EH (cell line): Measurements from ENCODE around the gene TAS2R13.

Experiments
- DNase-seq: peaks from one replicate; pipeline ENCODE4 v3.0.0-alpha.2; 2015; ENCODE audit warnings: low read depth

Gene TAS2R13

DNA sequence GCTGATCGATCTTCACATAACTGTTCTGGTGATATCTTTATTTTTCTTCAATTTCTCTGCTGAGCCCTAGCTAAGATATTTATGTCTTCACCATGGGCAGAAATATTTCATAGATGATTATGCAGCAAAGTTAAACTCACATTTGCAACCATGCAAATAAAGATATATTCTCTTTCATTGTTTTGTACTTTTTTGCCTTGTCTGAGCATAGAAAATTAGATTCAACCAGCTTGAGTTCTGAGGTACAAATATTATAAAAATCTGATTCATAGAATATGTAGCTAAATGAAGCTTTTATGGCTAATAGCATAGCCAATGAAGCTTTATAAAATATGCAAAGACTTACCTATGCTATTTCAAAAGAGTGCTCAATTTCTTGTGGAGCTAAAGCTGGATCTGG lies at the start of gene TAS2R13:
Gene TAS2R13, minus strand, starts transcription at position 101 of the 400 bp plus-strand sequence. CDS start 264 bp downstream, outside the sequence.
- no peak for DNase-seq

DNA sequence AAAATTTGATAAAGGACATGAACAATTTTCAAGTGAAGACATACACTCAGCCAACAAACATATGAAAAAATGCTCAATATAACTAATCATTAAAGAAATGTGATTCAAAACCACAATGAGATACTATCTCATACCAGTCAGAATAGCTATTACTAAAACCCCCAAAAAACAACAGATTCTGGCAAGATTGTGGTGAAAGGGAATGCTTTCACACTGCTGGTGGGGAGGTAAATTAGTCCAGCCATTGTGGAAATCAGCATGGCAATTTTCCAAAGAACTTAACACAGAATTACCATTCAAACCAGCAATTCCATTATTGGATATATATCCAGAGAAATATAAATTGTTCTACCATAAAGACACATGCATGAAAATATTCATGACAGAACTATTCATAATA lies 48.4 kb upstream of the TAS2R13 start:
- DNase-seq, result peak; percentile 58

GRCh38 chr12:10956085-10956484 lies 46.7 kb upstream of the TAS2R13 start:
- DNase-seq, result no peak

- no peak for DNase-seq
Observed at GRCh38 chr12:10952645-10953044, 43.3 kb upstream of the TAS2R13 start.

DNA sequence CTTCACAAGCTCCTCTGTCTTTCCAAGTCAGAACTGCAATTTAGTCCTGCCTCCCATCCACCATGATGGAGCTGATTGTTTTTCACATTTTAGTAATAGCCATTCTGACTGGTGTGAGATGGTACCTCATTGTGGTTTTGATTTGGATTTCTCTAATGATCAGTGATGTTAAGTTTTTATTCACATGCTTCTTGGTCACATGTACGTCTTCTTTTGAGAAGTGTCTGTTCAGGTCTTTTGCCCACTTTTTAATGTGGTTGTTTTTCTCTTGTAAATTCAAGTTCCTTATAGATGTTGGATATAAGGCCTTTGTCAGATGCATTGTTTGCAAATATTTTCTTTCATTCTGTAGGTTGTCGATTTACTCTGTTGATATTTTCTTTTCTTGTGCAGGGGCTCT lies 33.8 kb upstream of the TAS2R13 start:
- no peak for DNase-seq

DNA sequence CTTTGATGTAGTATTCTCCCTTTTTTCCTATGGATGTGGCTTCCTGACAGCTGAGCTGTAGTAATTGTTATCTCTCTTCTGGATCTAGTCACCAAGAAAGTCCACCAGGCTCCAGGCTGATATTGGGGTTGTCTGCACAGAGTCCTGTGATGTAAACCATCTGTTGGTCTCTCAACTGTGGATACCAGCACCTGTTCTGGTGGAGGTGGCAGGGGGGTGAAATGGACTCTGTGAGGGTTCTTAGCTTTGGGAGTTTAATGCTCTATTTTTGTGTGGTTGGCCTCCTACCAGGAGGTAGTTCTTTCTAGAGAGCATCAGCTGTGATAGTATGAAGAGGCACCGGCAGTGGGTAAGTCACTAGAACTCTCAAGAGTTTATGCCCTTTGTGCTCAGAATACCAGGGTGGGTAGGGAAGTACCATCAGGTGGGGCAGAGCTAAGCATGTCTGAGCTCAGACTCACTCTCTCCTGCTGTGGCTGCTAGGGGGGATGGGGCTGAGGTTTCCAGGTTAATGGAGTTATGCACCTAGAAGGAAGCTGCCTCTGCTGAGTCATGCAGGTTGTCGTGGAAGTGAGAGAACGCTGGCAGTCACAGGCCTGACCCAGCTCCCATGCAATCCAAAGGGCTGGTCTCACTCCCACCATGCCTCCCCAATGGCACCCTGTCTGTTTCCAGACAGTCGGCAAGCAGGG lies 32.7 kb upstream of the TAS2R13 start:
- DNase-seq, result no peak

GRCh38 chr12:10941369-10941768 lies 32.0 kb upstream of the TAS2R13 start:
- DNase-seq, result no peak

DNA sequence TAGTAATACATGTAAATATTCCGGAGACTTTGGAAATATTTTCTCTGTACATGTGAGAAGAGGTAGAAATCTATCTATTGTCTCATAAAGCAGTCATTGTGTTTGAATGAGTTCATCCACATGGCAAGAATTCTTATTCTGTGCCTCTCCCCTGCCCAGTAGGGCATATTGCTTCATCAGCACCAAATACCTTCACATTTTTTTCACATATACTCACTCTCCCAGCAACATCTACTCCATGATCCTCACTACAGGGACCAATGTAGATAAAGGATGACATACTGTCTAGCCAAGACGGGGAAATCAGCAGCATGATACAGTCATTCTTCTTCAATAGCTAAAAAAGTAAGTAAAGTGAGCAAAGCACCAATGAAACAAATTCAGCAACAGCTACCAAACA lies 31.0 kb upstream of the TAS2R13 start:
- peak; percentile 80 for DNase-seq

GRCh38 chr12:10939163-10939562 lies 29.8 kb upstream of the TAS2R13 start, which contains the start of gene TAS2R14:
TSS of gene TAS2R14 (minus strand) at chr12:10939263. CDS start at chr12:10939207, 56 bp downstream.
- no peak for DNase-seq

DNA sequence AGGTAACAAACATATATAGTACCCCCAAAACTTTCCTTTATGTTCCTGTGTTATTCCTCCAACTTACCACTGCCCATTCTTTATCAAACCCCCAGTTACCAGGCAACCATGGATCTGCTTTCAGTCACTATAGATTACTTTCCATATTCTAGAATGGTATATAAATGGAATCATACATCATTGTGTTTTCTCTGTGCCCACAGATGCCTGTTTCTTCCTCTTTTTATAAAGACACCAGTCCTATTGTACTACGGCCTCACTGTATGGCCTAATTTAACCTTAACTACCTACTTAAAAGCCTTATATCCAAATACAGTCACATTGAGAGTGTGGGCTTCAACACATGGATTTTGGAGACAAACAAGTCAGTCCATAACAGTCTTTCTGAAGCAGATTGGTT lies 27.1 kb upstream of the TAS2R13 start:
- no peak for DNase-seq

- no peak for DNase-seq
Observed at GRCh38 chr12:10928746-10929286, 19.5 kb upstream of the TAS2R13 start, which contains the start of gene PRH2. TSS of gene PRH2 (plus strand) at chr12:10929236. CDS start at chr12:10929274, 38 bp downstream.

GRCh38 chr12:10926269-10926668 lies 16.9 kb upstream of the TAS2R13 start:
- no peak for DNase-seq

- no peak for DNase-seq
Observed at GRCh38 chr12:10919809-10920208, 10.4 kb upstream of the TAS2R13 start.

GRCh38 chr12:10910380-10910779 lies 1.0 kb upstream of the TAS2R13 start:
- no peak for DNase-seq

GRCh38 chr12:10904686-10905085 lies 4.7 kb downstream of the TAS2R13 start:
- DNase-seq, result no peak

- no peak for DNase-seq
Observed at GRCh38 chr12:10901427-10901826, 7.9 kb downstream of the TAS2R13 start.

DNA sequence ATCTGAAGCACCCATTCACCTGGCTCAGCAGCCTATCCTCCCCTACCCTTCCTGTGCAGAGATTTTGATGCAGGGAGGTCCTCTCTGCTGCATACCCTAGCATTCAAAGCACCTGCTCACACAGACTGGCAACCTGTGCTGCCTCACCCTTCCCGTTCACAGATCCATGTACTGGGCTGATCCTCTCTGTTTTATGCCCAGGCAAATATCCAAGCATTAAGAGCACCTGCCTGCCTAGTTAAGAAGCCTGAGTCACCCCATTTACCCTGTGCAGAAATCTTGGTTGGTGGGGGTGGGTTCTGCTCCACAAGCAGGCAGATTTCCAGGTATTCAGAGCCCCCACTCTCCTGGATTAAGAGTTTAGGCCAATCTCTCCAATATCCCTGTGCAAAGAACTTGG lies 8.4 kb downstream of the TAS2R13 start:
- DNase-seq, result no peak

- DNase-seq, result no peak
Observed at GRCh38 chr12:10900530-10900929, 8.8 kb downstream of the TAS2R13 start.

DNA sequence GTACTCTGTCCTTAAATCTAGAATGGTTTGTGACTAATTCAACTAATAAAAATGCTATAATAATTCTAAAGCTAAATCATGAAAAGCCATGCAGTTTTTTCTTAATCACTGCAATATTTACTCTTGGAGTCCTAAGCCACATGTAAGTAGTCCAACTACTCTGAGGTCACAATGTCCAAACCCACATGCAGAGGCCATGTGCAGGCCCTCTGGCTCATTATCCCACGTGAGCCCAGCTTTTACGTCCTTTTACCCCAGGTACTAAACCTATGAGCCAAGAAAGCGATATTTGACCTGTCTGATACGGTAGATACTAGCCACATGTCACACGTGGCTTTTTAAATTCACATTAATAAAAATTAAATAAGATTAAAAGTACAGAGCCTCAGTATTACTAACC lies 12.5 kb downstream of the TAS2R13 start:
- no peak for DNase-seq

DNA sequence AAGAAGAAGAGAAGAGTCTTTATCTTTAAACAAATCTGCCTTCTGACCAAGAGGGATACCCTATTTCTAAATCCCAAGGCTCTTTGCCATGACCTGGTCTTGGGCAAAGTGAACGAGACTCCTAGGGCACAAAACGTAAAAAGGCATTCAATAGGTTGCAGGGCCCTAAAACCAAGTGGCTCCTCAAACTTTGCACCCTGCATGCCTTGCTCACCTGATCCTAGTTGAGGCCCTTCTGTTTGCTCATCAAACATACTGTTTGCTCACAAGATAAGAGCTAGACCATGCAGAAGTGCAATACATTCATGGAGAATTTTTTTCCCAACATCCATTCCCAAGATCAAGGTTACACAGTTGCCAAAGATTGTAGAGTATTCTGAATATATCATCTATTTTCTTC lies 17.4 kb downstream of the TAS2R13 start:
- no peak for DNase-seq

DNA sequence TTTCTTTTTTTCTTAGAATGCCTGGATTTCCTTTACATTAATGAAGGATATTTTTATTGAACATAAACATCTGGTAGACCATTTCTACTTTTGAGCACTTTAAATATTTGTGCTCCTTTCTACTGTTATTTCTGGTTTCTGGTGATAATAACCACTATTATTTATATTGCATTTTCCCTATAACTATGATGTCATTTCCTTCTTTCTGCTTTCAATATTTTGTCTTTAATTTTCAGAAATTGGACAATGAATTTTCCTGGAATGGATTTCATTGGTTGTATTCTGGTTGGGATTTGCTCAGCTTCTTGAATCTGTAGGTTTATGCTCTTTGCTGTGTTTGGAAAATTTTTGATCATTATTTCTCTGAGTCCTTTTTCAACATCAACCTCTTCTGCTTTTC lies 20.1 kb downstream of the TAS2R13 start:
- DNase-seq, result no peak

GRCh38 chr12:10884086-10884725 lies 25.2 kb downstream of the TAS2R13 start, which contains the start of gene PRH1:
TSS of gene PRH1 (minus strand) at chr12:10884255. CDS start at chr12:10884217, 38 bp downstream.
- DNase-seq, result no peak

- DNase-seq, result peak; percentile 33
Observed at GRCh38 chr12:10873378-10873777, 36.0 kb downstream of the TAS2R13 start.
